Stimulated activated CD4-positive, alpha-beta T cell treated with anti-CD3 and anti-CD28 coated beads, Interleukin-4, amount 100 ng/mL, for 48 hours (primary cell): ENCODE data around the gene SLC9C1.

ENCODE experiments used
- DNase-seq, 2 donors: peaks; one replicate each; pipeline ENCODE4 v3.0.0-alpha.2; 2020; ENCODE audit warnings: low read depth in 2 of 2

The SLC9C1 gene

DNA sequence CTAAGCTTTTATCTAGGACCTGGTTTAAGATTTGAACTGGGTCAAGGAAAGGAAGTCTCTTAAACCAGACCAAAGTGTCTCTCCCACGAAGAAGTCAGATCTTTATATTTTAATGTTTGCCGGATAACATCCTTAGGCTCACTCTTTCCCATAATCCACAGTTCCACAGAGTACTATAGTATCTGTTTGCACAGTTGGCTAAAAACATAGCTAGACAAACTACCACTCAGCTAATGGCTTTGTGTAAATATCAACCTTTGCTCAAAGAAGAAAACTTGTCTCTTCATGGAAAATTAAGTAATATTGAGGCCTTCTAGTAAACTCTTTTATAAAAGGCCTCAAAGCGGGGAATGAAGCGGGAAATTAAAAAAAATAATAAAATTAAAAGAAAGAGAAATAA, 13.5 kb upstream of the SLC9C1 start:
- DNase-seq: no peak

DNA sequence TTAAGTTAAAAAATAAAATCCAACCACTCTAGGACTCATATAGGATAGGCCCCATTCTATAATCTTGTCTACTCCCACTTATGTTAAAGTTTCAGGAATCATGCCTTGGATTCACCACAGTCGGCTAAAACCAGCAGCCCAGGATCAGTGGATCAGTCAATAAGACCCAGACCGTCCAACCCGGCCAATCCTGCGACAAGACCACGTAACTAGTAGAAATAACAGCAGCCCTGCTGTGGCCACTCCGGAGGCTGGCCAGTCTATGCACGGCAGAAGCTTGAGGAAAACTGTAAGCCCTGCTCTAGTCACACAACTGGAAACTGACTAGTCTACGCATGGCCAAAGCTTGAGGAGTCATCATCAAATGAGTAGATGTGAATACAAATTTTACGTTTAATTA, 12.8 kb upstream of the SLC9C1 start:
- DNase-seq: no peak

DNA sequence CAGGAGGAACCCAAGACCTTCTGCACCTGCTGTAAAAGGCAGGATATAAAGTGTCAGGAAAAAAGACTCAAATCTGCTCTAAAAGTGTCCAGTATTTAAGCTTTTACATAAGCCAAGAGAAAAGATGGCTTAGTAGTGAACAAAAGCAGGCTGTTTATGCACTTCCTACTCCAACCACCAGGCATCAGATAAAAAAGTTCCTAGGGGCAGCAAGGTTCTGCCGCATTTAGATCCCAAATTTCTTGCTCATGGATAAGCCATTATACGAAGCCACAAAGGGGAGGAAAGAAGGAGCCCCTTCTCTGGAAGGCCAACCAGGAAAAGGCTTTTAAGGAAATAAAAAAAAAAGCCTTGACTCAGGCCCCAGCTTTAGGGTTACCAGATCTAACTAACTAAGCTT, 10.6 kb upstream of the SLC9C1 start:
- no peak for DNase-seq

DNA sequence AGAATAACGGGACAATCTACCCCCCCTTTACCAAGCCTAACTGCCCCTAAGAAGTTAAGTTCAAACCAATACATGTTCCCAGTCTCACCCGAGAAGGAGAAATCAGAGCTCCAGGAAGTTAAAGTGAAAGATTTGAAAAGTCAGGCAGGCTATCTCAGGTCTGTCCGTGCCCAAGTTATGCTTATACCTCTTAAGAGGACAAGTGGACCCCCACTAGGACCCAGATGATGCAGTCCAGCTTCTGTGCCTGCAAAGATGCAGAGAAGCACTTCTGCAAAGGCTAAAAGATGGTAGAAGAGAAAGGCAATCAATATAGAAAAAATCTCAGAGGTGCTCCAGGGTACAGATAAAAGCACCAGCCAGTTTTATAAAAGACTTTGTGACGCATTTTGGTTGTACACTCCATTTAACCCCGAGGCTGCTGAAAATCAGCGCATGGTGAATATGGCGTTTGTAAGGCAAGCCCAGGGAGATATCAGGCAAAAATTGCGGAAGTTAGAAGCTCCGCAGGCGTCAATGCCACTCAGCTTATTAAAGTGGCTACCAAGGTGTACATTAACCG, 9.8 kb upstream of the SLC9C1 start:
- no peak for DNase-seq

DNA sequence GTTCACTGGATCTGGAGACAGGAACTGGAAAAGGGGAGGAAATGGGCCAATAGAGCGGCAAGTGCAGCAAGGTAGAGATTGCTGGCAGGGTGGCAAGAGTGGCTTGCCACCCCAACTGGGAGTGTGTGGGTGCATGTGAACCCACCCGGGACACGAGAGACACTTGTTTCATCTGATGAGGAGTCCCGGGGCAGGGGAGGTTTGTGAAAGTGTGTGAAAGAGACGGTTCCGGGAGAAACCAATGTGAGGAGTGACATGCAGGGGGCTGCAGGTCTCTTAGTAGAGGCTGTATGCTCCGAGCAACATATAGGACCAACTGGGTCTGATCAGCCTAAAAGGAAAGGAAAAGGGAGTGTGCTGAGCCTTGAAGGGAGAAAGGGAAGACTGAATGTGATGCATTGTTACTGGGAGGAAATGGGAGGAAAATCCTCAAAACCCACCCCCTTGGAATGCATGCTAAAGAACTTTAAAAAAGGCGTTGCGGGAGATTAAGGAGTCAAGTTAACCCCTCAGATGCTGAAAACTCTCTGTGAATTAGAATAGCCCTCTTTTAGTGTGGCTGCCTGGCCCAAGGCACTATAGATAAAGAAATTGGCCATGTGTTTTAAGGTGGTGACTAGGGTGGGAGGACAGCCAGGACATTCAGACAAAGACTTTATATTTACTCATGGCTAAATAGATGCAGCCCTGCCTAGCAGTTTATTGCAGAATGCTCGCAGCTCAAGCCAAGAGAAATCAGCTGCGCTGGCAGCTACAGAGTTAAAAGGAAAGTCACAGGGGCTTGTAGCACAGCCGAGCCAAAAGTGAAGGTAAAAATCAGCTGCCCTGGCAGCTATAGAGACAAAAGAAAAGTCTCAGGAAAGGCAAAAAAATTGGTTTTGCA, 9.1 kb upstream of the SLC9C1 start:
- no peak for DNase-seq

DNA sequence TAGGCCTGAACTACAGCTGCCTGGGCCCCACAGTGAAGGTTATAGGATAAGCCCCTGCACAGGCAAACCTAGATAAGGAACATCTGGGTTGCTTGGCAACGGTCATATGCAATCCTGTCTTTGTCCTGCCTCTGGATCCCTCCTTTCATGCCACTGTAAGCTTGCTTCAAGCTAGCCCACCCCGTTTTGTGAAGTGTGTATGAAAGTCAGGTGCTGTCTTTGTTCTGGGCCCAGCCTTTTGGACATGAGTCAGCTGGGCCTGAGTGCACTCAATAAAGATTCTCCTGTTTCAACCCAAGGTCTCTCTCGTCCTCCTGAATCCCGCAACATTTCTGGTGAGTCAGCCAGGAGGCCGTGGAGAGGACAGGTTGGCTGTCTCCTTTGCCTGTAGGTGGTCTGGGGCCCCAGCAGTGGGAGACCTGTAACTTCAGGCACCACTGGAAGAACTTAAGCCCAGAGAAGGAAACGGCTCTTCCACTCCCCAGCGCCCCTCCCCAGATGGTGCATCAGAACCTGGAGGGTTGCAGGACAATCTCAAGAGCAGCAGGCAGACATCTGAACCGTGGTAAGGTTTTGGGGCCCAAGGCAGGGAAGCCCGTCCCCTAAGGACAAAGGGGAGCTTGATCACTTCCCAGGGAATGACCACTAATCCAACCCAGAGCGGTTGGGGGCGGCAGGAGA, 8.3 kb upstream of the SLC9C1 start:
- no peak for DNase-seq

DNA sequence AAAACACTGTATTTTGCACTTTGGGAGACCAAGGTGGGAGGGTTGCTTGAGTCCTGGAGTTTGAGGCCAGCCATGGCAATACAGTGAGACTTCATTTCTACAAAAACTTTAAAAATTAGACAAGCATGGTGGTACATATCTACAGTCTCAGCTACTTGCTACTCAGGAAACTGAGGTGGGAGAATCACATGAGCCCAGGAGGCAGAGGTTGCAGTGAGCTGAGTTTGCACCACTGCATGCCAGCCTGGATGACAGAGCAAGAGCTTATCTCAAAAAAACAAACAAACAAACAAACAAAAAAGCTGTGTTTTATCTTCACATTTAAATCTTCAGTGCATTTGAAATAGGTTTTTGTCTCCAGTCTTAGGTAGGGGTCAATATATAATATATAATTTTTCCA, 4.8 kb upstream of the SLC9C1 start:
- no peak for DNase-seq

DNA sequence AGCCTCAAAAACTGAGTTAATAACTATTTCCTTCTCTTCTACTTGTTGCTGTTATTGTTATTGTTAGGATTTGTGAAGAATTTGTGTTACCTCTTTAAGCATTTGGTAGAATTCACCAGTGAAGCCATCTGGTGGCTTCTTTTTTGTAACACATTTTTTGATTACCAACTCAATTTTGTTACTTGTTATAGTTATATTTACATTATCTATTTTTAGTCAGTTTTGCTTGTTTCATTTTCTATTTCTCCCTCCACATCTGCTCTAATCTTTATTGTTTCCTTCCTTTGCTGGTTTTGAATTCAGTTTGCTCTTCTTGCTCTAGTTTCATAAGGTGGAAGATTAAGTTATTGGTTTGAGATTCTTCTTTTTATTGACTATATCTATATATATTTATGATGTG, 3.7 kb upstream of the SLC9C1 start:
- DNase-seq: no peak

DNA sequence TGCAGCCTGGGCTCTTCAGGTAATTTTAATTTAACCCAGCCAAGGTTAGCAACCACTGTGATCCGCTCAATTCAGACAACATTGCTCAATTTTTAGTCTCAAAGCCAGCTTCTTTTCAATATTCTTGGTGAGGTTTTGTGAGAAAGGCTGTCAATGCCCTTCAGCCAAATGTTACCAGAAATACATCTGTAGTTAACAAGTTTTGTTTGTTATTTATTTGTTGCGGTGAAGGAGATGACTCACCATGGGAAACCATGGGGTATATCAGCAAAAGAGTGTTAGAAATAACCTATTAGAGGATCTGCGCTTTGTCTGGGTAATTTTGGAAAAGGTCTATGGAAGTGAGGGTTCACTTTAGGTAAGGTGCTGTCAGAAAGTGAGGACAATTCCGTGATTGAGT, 5.0 kb downstream of the SLC9C1 start:
- no peak for DNase-seq

DNA sequence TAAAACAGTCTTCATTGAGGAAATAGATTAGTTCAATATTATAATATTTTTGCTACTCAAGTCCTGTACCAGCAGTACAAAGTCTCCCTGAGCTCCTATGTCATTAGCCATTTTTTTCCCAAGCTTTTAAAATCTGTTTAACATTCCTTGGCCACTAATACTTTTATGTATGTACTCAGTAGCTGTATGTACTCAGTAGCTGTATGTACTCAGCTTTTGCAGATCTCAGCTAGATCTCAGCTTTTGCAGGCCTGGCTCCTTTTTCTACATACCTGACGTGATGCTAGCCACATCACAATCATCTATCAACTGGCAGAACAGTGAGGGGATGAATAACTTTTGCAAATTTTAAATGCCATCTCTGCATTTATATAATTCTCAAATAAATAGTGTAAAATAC, 13.8 kb downstream of the SLC9C1 start:
- no peak for DNase-seq

DNA sequence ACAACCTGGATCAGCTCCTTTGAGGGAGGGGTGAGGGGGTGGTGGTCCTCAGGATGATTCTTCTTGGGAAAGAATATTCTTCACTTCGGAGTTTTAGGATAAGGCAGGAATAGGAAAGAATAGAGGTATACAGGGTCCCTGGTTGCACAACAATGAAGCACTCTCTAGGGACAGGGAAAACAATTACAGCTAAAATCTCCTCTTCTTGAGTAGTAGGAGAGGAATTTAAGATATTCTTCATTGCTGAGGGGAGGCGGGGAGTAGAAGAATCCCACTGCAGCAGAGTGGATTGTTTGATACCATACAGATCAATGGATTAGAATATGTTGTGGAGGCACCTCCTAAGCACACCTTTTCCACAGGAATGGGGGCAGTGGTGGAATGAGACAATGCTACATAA, 20.5 kb downstream of the SLC9C1 start:
- no peak for DNase-seq

DNA sequence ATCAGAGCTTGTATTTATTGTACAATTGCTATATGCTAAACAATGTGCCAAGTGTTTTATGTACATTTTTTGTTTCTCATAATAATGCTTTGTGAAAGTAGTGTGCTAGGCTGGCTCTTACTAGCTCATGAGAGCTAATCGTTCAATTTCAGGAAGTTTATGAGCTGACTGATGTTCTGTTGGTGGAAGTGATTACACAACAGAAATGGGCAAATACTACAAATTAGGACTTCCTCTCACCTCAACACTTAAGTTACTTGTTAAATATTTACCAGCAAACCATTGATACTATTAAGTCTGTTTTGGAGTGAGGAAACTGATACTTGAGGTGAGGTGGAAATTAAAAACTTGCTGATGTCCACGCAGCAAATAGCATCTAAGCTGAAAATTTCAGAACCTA, 32.3 kb downstream of the SLC9C1 start:
- DNase-seq: no peak

DNA sequence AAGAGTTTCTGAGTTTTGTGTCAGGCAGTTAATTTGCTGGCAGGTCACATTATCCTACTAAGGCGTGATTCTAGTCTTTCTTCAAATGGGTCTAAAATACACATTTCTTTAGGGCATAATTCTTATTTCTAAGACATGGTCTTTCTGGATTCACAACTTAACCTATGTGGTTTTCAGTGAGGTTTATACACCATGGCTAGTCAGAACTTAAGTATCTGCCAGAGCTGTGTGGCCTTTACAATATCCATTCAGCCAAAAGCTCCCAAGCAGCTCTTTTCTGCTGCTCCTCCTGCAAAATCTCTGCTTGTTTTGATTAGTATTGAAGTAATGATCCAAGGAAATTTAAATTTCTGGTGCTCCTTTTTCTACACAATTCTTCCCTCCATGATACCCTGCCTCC, 33.5 kb downstream of the SLC9C1 start:
- DNase-seq: no peak

DNA sequence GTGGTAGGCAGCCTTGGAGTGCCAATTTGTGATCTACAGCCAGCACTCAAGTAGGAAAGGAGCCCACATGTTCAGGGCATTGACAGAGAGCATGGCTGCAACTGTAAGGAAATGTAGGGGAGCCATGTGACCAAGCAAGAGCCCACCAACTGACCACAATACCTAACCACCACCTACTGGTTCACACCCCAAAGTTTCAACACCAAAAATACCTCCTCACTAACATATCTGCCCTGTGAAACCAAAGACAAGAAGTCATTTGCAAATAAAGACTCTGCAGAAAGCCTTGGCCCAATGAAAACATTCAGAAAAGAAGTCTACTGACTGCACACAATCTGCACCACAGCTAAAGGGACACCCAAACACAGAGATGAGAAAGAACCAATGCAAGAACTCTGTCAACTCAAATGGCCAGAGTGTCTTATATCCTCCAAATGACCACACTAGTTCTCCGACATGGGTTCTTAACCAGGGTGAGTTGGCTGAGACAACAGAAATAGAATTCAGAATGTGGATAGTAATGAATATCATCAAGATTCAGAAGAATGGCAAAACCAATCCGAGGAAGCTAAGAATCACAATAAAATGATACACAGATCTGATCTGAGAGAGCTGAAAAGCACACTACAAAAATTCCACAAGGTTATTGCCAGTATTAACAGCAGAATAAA, 40.6 kb downstream of the SLC9C1 start:
- no peak for DNase-seq

DNA sequence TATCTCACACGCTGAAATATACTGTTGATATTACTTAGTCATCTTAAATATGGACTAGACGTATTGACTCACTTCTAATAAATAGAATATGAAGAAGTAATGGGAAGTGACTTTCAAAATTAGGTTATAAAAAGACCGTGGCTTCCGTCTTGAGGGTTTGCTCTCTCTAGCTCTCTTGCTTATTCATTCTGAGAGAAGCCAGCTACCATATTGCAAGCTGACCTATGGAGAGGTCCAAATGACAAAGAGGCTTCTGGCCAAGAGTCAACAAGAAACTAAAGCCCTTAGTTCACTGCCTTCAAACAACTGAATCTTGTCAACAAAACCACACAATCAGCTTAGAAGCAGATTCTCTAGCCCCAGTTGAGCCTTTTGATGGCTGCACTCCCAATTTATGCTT, 46.1 kb downstream of the SLC9C1 start:
- DNase-seq: no peak

DNA sequence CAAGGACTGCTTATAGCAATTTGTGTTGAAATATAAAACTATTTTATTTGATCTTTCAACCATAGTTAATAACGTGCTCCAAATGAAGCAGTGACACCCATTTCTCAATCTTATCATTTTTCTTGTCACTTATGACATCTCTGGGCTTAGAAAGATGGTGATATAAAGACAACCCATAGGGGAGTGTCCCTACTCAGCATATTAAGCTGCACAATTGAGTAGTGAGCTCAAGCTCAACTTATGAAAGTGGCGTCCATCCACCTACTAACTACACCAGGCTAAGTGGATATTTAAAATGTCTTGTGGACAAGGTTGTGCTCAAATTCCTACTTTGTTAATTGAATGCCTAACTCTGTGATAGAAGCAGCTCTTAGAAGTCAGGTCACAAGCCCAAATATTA, 46.7 kb downstream of the SLC9C1 start:
- DNase-seq: no peak

DNA sequence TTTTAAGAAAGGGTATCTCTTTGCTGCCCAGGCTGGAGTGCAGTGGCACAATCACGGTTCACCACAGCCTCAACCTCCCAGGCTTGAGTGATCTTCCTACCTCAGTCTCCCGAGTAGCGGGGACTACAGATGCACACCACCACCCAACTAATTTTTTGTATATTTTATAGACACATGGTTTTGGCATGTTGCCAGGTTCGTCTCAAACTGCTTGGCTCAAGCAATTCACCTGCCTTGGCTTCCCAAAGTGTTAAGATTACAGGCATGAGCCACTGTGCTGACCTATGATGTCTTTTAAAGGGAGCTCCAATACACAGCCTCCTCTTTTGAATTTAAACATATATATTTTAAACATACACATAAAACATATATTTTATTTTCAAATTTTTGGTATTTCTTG, 60.9 kb downstream of the SLC9C1 start:
- no peak for DNase-seq

DNA sequence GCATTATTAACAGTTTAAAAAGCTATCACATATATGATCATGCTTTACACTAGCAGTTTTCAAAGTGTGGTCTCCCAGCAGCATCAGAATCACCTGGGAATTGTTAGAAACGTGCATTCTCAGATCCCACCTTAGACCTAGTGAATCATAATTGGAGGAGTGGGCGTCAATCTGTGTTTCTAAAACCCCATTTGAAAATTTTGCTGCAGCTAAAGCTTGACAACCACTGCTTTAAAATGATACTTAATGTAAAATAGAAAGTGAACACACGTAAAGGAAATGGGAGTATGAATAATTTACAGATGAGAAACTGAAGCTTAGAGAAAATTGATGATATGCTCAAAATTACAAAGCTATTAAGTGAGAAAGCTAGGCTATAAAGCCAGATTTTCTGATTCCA, 62.3 kb downstream of the SLC9C1 start:
- no peak for DNase-seq

DNA sequence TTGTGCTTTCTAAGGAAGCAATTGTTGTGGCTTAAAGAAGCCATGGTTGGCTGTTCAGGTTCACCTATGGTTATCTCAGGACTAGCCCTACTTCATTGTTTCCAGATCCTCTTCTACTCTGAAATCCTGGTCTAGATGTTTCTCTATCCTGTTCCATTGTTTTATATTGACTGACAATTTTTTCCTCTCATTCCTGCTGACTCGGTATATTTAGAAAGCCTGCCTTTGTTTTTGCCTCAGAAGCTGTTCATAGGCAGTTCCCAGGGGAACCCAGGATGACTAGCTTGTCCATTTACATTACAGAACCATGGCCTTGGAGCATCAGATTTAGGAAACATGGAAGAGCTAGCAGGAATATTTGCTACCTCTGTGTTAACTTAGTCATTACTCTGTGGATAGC, 64.0 kb downstream of the SLC9C1 start:
- DNase-seq: no peak

DNA sequence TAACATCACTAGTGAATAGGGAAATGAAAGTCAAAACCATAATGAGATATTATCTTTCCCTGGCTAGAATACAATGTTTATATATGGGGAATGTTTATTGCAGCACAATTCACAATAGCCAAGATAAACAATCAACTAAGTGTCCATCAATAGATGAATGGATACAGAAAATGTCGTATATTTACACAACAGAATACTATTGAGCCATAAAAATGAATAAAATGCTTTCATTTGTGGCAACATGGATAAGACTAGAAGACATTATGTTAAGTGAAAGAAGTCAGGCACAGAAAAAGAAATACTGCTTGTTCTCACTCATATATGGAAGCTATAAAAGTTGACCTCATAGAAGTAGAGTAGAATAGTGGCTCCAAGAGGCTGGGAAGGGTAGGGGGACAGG, 65.2 kb downstream of the SLC9C1 start:
- no peak for DNase-seq

DNA sequence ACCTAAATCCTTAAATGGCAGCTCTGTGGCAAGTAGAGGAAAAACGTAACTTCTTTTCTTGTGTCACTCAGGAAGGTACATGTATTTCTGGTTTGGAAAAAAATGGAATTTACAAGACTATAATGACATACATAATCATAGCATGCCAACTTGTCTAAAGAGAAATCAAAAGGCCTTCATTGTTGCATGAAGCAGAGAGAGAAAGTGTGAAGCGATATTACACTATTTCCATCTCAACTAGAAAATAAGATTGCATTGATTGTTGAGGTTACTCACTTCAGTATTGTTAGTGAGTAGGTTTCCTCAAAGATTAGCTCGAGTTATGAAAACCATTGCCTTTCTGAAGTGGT, 93.7 kb downstream of the SLC9C1 start:
- no peak for DNase-seq

DNA sequence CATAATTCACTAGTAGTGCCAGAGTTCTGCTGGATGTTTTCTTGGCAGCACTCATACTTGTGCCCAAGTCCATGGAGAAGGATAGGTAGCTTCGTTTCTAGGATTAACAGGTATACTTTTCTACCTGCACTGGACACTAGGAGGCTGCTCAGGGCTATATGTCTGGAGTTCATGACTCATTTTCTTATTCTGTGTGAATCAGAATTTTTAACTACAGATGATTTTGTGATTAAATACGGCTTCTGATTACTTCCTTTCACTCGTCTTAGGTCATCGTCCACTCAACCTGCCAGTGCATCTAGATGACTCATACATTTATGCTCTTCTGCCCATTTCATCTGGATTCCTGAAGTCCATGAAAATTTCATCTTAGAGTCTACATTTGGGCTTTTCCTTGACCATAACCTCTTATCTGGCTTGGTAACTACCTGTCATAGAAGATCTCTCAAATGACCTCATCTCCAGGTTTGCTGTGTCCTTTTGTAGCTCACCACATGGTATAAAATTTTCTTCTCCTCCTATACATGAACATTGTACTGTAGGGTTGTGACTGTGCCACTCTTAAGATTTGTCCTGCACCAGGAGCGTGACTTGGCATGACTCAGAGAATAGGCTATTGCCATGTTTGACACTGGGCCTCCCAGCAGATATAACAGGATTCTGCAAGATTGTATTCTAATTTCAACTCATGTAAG, 94.2 kb downstream of the SLC9C1 start:
- no peak for DNase-seq
